Naive thymus-derived CD8-positive, alpha-beta T cell (primary cell): ENCODE results near the gene LRFN2. TPM values are rescaled to one million over a fixed set of nuclear protein-coding genes. Genes with fewer than 3 reads are reported as not detected.

ENCODE experiments used
- ATAC-seq, 2 donors: fragments of 150-1000 bp; cut with Tn5 transposase in 1 of 2; sonication (Bioruptor Pico), chemical (Tn5 transposase) in 1 of 2; 1 replicate in 1 of 2; 2 replicates in 1 of 2; pipeline ENCODE4 v1.10.0; 2021; ENCODE audit warnings: mild to moderate bottlenecking in 2 of 2, moderate library complexity in 2 of 2
- POLR2A ChIA-PET: fragments of 350-600 bp; sonication (Branson Sonifier 250); formaldehyde crosslinking; loops from one replicate; lab custom pipeline; 2021; ENCODE audit warnings: antibody characterized with exemption; lab: Charles Lee
- DNase-seq, 10 donors: peaks; one replicate each; pipeline versions ENCODE4 v3.0.0 to v3.0.0-alpha.2; 2020 to 2022
- H3K27ac Mint-ChIP-seq, 10 donors: one replicate each; pipeline ENCODE4 v1.8.0; 2020 to 2022; ENCODE audit warnings: mild to moderate bottlenecking in 10 of 10, mixed read lengths in 10 of 10, moderate library complexity in 4 of 10, inconsistent platforms in 1 of 10
- H3K27me3 Mint-ChIP-seq, 5 donors: one replicate each; pipeline ENCODE4 v1.8.0; 2021 to 2022; ENCODE audit warnings: mixed read lengths in 5 of 5
- H3K36me3 Mint-ChIP-seq, 3 donors: one replicate each; pipeline ENCODE4 v1.8.0; 2020 to 2022; ENCODE audit warnings: mixed read lengths in 3 of 3, mild to moderate bottlenecking in 2 of 3, inconsistent platforms in 1 of 3
- H3K4me1 Mint-ChIP-seq, 4 donors: one replicate each; pipeline ENCODE4 v1.8.0; 2021 to 2022; ENCODE audit warnings: mixed read lengths in 4 of 4
- H3K4me3 Mint-ChIP-seq, 10 donors: one replicate each; pipeline ENCODE4 v1.8.0; 2020 to 2022; ENCODE audit warnings: mild to moderate bottlenecking in 10 of 10, mixed read lengths in 10 of 10, moderate library complexity in 6 of 10, inconsistent platforms in 1 of 10
- H3K9me3 Mint-ChIP-seq, 9 donors: one replicate each; pipeline ENCODE4 v1.8.0; 2020 to 2022; ENCODE audit warnings: mixed read lengths in 9 of 9, mild to moderate bottlenecking in 3 of 9, inconsistent platforms in 1 of 9, moderate library complexity in 1 of 9
- polyA plus RNA-seq, 3 donors: library from polyadenylated mRNA; unstranded; fragments of 300-500 nt; fragmentation: Illumina TruSeq; gene quantifications; one replicate each; pipeline ENCODE4 v1.2.3, GENCODE V29; 2021
- total RNA-seq, 8 experiments: library from RNA in 2 of 8; stranded (reverse) in 2 of 8; gene quantifications; one replicate each; pipeline ENCODE4 v1.2.3 and lab custom pipeline; 2021 to 2026

LRFN2 gene
- total and polyA plus RNA-seq, 5 experiments from 2014 or later = 0.09 to 0.25 TPM; not detected in 3

DNA sequence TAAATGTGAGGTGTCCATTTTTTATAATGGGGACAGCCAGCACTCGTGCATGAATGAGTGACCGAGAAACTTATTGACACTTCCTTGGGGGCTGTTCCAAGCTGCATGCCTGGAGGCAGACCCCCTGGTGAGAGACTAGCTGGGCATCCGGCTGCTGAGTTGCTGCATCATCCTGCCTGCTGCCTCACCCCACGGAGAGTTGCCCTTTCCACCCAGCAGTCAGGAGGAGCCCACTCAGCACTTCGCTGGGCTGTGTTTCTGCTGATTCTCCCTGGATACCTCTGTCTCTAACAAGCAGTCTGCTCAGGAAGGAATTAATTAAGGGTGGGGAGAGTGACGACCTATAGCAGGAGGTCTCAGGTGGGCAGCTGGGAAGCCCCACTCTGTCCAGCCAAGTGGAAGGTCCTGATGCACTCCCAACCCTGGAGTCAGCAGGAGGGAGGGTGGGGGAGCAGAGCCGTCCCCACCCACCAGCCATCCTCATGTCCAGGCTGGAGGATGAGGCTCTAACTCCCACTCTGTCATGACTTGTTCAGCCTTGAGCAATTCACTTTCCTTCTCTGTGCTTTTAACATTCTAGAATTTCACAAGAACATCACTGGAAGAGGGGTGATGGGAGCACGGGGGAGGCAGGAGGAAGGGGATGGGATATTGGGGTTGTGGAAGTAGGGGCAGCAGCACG is 177.3 kb downstream of the LRFN2 start:
- ATAC-seq = no peak
- peaks cover 0 to 8% (median 0%) of the 10 kb centered on the region in 4 donors for H3K4me1 Mint-ChIP-seq
- H3K36me3 Mint-ChIP-seq = no peaks in the 10 kb centered on the region
- H3K4me3 Mint-ChIP-seq = no peak overlapping the region
- H3K9me3 Mint-ChIP-seq = no peaks in the 10 kb centered on the region
- POLR2A ChIA-PET = no interaction called here
- no peak overlapping the region for H3K27ac Mint-ChIP-seq
- DNase-seq = no peak
- H3K27me3 Mint-ChIP-seq = no peaks in the 10 kb centered on the region

DNA sequence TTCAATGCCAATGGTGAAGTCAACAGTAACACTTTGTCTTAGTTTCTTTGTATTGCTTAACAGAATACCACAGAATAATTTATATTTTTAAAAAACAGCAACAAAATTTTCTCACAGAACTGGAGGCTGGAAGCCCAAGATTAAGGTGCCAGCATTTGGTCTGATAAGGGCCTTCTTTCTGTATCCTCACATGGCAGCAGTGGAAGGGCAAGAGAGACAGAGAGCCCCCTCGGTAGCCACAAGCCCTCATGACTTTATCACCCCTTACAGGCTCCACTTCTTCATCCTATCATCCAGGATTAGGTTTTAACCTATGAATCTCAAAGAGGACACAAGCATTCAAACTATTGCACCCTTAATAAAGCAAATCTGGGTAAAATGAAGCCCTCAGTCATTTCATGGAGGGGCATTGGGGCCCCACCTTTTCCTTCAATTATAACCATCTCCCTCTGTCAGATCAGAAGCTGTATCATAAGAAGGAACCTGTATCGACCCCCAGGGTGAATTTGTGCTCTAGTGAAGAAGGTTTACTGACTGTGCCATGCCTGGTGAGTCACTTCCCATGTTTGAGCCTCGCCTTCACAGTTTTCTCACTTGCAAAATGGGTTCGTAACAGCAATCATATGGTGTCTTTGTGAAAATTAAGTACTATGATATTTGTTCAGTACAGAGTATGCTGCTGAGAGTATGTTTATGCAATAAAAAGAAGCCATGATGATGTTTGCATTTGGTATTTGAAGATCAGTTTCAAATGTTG is 178.2 kb downstream of the LRFN2 start:
- no peaks in the 10 kb centered on the region for H3K36me3 Mint-ChIP-seq
- H3K4me3 Mint-ChIP-seq = no peak overlapping the region
- peaks cover 0 to 8% (median 0%) of the 10 kb centered on the region in 4 donors for H3K4me1 Mint-ChIP-seq
- DNase-seq (no peak), ATAC-seq (no peak)
- no peaks in the 10 kb centered on the region for H3K9me3 Mint-ChIP-seq
- POLR2A ChIA-PET = no interaction called here
- no peaks in the 10 kb centered on the region for H3K27me3 Mint-ChIP-seq
- no peak overlapping the region for H3K27ac Mint-ChIP-seq

DNA sequence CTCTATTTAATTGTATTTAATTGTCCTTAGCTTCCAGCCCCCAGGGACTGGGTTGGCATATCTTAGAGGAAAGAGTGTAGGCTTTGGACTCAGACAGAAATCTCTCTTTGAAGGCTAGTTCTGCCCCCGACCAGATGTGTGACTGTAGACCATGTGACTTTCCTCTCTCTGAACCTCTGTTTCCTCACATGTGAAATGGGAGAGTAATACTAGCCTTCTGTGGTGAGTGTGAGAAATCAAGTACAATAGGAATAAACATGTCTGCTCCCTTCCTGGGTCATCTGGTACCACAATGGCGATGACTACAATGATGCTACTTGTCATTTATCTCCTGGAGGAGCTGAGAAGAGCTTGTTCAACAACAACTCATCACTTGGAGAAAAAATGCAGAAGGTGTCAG is 179.9 kb downstream of the LRFN2 start:
- no peaks in the 10 kb centered on the region for H3K27me3 Mint-ChIP-seq
- no peak overlapping the region for H3K27ac Mint-ChIP-seq
- peaks cover 0 to 8% (median 0%) of the 10 kb centered on the region in 4 donors for H3K4me1 Mint-ChIP-seq
- H3K4me3 Mint-ChIP-seq = no peak overlapping the region
- H3K9me3 Mint-ChIP-seq = no peaks in the 10 kb centered on the region
- DNase-seq (no peak), ATAC-seq (no peak)
- H3K36me3 Mint-ChIP-seq = no peaks in the 10 kb centered on the region
- POLR2A ChIA-PET = no interaction called here

DNA sequence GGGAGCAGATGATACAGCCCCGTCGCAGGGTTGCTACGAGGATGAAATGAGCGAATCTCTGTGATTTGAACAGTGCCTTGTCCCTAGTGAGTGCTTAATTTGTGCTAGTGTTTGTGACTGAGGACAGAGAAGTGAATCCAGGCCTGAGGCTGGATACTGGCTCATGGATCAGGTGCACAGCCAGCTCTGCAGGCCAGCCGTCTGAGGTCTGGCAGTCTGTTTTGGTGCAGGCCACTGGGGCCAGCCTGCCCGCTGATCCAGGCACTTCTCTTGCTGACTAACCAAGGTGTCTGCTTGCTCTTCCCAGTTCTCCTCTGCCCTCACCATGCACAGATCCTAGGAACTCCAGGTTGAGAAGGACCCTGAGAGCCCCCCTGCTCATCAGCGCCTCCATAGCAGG is 181.0 kb downstream of the LRFN2 start:
- no peak for ATAC-seq
- peaks cover 0 to 8% (median 0%) of the 10 kb centered on the region in 4 donors for H3K4me1 Mint-ChIP-seq
- no peaks in the 10 kb centered on the region for H3K9me3 Mint-ChIP-seq
- H3K27ac Mint-ChIP-seq = peak overlapping the region in 1 of 10 donors; percentile 37
- POLR2A ChIA-PET = no interaction called here
- H3K4me3 Mint-ChIP-seq = no peak overlapping the region
- no peak for DNase-seq
- no peaks in the 10 kb centered on the region for H3K36me3 Mint-ChIP-seq
- H3K27me3 Mint-ChIP-seq = no peaks in the 10 kb centered on the region

DNA sequence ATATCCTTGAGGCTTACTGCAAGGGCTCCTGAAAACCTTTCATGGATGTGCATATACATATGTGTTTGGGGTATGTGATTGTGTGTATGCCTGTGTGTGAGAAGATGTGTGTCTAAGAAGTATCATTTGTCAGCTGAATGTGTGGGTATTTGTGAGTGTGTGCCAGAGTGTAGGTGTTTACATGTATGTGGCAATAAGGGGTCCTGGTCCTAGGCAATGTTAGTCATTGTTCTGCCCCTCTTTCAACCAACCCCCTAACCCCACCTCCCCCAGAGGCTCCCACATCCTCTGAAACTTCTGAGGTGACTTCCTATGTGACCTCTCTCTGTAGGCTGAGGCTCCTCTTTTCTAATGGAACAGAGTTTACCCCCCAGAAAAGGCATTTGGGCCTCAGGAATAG is 186.4 kb downstream of the LRFN2 start:
- no peak for DNase-seq
- no peaks in the 10 kb centered on the region for H3K36me3 Mint-ChIP-seq
- H3K27me3 Mint-ChIP-seq = no peaks in the 10 kb centered on the region
- peaks cover 0 to 2% (median under 1%) of the 10 kb centered on the region in 4 donors for H3K4me1 Mint-ChIP-seq
- no peak overlapping the region for H3K4me3 Mint-ChIP-seq
- H3K9me3 Mint-ChIP-seq = no peaks in the 10 kb centered on the region
- no peak for ATAC-seq
- H3K27ac Mint-ChIP-seq = peak overlapping the region in 1 of 10 donors; percentile 54
- POLR2A ChIA-PET = no interaction called here

DNA sequence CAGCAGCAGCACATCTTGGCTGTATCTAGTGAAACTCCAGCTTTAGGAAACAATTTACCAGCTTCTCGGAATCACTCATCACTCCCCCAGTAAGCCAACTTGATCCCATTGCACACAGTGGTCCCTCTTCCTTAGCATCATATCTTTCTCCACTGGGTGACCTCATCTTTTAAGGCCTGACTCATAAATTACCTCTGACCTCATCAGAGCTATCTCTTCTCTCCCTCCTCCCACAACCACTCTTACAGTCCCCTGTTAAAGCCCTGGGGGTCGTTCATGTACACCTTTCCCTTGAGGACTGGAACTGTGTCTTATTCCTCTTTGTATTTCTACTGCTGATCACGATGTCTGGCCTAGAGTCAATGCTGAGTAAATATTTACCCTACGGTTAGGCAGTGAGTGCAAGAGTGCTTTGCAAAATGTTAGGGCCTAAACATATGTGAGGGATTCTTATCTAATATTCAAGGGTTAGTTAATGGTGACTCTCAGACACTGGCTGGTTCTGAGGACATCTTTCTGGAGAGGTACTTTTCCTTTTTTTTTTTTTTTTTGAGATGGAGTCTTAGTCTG is 187.2 kb downstream of the LRFN2 start:
- POLR2A ChIA-PET = no interaction called here
- H3K27me3 Mint-ChIP-seq = no peaks in the 10 kb centered on the region
- peaks cover 0 to 2% (median under 1%) of the 10 kb centered on the region in 4 donors for H3K4me1 Mint-ChIP-seq
- DNase-seq = no peak
- H3K36me3 Mint-ChIP-seq = no peaks in the 10 kb centered on the region
- H3K4me3 Mint-ChIP-seq = no peak overlapping the region
- no peak for ATAC-seq
- H3K27ac Mint-ChIP-seq = no peak overlapping the region
- no peaks in the 10 kb centered on the region for H3K9me3 Mint-ChIP-seq

DNA sequence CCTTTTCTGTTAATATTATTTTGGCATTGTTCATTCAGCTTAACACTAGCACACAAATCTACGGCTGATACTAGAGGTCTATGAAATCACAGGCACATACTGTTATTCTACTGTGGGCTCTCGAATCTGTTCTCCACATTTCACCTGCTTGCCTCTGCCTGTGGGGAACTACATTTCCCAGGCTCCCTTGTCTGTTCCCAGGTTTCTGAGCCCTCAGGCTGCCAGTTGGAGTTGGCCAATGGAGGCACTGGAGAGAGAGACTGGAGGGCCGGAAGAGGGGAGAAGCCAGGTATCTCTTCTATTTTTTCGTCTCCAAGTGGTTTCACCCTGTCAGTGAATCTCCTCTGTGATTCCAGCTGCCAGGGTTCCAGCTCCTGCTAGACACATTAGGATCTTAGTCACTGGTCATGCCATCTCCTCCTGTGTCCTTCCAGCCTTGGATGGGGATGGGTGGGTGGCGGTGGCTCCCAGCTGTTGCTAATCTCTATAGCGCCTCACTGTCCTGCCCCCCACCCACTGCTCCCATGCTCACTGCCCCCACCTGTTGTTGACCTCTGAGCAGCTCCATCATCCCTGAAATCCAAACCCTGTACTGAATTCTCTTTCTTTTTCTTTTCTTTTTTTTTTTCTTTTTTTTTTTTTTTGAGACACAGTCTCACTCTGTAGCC is 188.2 kb downstream of the LRFN2 start:
- DNase-seq = no peak
- Mint-ChIP-seq H3K36me3 (no peaks in the 10 kb centered on the region), H3K9me3 (peaks cover 0 to 2% (median 0%) of the 10 kb centered on the region in 9 donors), H3K4me3 (no peak overlapping the region), H3K4me1 (peaks cover 0 to 2% (median under 1%) of the 10 kb centered on the region in 4 donors), H3K27ac (peak overlapping the region in 1 of 10 donors; percentile 1), H3K27me3 (no peaks in the 10 kb centered on the region)
- POLR2A ChIA-PET = no interaction called here
- no peak for ATAC-seq

DNA sequence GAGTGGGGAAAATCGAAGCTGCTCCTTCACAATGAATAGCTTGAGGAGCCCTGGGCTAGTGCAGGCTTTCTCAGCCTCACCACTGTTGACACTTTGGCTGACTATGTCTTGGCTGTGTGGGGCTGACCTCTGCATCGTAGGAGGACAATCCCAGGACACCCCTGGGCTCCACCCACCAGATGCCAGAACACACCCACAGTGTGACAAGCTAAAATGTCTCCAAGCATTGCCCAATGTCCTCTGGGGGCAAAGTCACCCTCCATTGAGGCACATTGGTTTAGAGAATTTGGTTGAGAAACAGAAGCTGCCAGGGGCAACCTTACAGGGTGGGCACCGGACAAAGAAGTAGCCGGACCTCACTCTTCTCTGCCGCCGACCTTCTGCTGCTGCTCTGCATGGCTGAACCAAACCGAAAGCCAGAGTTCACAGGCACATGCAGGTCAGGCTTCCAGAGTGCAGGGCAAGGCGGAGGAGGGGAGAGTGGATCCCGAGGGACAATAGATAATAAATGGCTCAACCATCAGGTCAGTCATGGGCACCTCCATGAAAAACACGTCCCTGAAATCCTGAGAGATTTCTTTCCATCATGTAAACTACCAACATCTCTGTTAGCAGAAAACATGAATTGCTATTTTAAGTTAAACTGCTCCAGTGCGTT is 189.0 kb downstream of the LRFN2 start:
- no peaks in the 10 kb centered on the region for H3K36me3 Mint-ChIP-seq
- H3K9me3 Mint-ChIP-seq = peaks cover 0 to 2% (median 0%) of the 10 kb centered on the region in 9 donors
- peaks cover 0 to 3% (median 0%) of the 10 kb centered on the region in 5 donors for H3K27me3 Mint-ChIP-seq
- peaks cover 0 to 3% (median 2%) of the 10 kb centered on the region in 4 donors for H3K4me1 Mint-ChIP-seq
- no peak for ATAC-seq
- DNase-seq = no peak
- no peak overlapping the region for H3K27ac Mint-ChIP-seq
- H3K4me3 Mint-ChIP-seq = no peak overlapping the region
- POLR2A ChIA-PET = no interaction called here

DNA sequence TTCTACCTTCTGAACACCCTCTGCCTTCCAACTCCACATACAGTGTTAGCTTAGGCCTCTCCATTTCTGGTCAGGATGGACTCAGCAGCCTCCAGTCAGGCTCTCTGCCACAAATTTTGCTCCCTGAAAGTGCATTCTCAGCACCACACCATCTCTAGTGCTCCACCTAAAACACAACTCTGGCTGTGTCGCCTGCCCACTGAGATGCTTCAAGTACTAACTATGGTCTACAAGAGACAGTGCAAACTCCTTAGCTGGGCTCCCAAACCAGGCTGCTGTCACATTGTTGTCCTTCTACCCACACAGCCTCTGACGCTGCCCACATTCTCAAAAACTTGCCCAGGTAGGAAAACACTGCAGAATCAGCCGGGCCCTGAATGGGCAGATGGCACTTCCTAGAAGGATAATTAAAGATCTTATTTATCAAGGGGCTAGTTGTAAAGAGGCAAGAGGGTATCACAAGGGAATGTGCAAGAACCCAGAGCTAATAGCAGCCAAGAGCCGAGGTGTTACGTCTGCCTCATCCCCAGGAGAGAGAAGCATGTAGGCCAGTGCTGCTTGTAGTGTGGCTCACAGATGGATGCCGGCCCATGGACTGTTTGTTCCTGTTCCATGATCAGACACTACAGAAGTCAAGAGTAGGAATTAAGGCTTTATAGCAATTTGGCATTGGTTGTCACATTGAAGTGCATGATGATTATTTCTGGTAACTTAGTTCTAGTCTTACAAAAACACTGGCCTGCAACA is 189.7 kb downstream of the LRFN2 start:
- no peaks in the 10 kb centered on the region for H3K36me3 Mint-ChIP-seq
- H3K27me3 Mint-ChIP-seq = peaks cover 0 to 6% (median 0%) of the 10 kb centered on the region in 5 donors
- POLR2A ChIA-PET = no interaction called here
- peak overlapping the region in 1 of 10 donors; percentile 12 for H3K27ac Mint-ChIP-seq
- peaks cover 0 to 2% (median 0%) of the 10 kb centered on the region in 9 donors for H3K9me3 Mint-ChIP-seq
- peaks cover 0 to 7% (median 3%) of the 10 kb centered on the region in 4 donors for H3K4me1 Mint-ChIP-seq
- ATAC-seq = no peak
- no peak overlapping the region for H3K4me3 Mint-ChIP-seq
- DNase-seq = no peak

DNA sequence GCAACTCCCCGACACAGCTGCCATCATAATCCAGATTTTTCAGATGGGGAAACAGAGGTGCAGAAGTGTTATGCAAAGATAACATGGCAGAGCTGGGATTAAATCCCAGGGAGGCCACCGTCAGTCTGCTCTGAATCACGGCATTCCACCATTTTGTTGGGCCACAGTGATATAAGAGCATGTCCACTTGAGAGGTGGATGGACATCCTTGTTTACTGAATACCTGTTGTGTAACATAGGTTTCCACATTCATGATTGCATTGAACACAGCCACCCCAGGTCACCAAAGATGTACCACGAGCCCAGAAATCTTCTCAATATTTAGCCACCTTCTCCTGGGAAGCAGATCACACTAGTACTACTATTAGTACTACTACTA is 191.5 kb downstream of the LRFN2 start:
- Mint-ChIP-seq H3K36me3 (no peaks in the 10 kb centered on the region), H3K27ac (no peak overlapping the region), H3K27me3 (peaks cover 0 to 6% (median 0%) of the 10 kb centered on the region in 5 donors), H3K9me3 (peaks cover 0 to 2% (median 0%) of the 10 kb centered on the region in 9 donors), H3K4me3 (no peak overlapping the region), H3K4me1 (peaks cover 7 to 15% (median 8%) of the 10 kb centered on the region in 4 donors)
- POLR2A ChIA-PET = no interaction called here
- no peak for ATAC-seq
- DNase-seq = no peak

DNA sequence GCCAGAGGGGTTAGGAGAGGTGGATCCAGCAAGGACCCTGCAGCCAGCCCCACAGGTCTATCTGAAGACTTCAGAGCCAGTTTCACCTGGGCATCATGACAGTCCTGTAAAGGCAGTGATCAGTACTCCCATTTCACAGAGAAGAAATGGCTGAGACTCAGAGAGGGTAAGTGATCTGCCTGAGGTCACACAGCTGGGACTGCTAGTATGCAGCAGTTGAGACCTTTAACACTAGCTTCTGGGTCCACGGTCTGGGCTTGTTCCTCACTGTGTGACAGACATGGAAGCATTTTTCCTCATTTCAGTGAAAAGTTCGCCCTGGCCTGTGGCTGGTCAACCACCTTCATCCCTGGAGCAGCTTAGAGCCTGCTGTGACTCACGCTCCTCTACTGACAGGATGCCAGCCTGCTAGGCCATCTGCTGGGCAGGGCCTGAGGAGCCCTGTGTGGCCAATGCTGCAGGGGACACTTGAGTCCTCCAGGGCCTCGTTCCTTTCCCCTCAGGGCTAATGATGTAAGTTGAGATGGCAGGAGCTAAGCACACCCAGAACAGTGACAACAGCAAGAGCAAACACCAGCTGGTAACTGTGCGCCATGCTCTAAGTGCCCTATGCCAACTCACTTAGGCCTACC is 192.0 kb downstream of the LRFN2 start:
- DNase-seq = peak in 1 of 10 donors; percentile 7
- no peak overlapping the region for H3K4me3 Mint-ChIP-seq
- POLR2A ChIA-PET = no interaction called here

More for the DNA sequence above, 192.0 kb downstream of the LRFN2 start:
- Mint-ChIP-seq H3K27me3 (peaks cover 0 to 7% (median 0%) of the 10 kb centered on the region in 5 donors), H3K9me3 (peaks cover 0 to 2% (median 0%) of the 10 kb centered on the region in 9 donors), H3K27ac (no peak overlapping the region), H3K36me3 (no peaks in the 10 kb centered on the region), H3K4me1 (peaks cover 7 to 20% (median 10%) of the 10 kb centered on the region in 4 donors)
- ATAC-seq = no peak
